Measurements from ENCODE around the gene SDF2L1.

DNA sequence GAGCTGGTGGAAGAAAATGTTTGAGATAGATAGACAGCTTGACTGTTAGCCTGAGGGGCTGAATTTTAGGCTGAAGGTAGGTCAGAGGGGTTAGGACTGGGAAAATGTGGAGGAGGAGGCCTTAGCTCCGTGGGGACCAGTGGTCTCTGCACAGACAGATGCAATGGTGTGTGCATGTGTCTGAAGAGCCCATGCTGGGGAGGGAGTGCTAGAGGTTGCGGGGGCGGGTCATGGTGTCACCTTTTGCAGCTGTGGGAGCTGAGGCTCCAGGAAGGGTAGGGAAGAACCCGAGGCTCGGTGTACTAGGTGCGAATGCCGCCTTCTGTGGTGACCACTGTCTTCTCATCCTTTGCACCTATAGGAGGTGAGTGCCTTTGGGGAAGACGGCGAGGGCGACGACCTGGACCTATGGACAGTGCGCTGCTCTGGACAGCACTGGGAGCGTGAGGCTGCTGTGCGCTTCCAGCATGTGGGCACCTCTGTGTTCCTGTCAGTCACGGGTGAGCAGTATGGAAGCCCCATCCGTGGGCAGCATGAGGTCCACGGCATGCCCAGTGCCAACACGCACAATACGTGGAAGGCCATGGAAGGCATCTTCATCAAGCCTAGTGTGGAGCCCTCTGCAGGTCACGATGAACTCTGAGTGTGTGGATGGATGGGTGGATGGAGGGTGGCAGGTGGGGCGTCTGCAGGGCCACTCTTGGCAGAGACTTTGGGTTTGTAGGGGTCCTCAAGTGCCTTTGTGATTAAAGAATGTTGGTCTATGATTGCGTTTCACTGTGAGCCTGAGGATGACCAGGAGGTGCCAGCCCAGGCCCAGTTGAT is 1.6 kb downstream of the SDF2L1 start:
- TF ChIP-seq, protein P1, sequence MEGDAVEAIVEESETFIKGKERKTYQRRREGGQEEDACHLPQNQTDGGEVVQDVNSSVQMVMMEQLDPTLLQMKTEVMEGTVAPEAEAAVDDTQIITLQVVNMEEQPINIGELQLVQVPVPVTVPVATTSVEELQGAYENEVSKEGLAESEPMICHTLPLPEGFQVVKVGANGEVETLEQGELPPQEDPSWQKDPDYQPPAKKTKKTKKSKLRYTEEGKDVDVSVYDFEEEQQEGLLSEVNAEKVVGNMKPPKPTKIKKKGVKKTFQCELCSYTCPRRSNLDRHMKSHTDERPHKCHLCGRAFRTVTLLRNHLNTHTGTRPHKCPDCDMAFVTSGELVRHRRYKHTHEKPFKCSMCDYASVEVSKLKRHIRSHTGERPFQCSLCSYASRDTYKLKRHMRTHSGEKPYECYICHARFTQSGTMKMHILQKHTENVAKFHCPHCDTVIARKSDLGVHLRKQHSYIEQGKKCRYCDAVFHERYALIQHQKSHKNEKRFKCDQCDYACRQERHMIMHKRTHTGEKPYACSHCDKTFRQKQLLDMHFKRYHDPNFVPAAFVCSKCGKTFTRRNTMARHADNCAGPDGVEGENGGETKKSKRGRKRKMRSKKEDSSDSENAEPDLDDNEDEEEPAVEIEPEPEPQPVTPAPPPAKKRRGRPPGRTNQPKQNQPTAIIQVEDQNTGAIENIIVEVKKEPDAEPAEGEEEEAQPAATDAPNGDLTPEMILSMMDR (IDR thresholded peaks at IDR 0.05), result no peak
- TF ChIP-seq POLR2A (IDR thresholded peaks at IDR 0.05), result no peak
